Measurements from ENCODE around the gene ZBTB44.

GRCh38 chr11:130347261-130347660 lies 32.5 kb upstream of the ZBTB44 start:
- TF ChIP-seq GATA2 (IDR thresholded peaks at IDR 0.05; ENCODE audit: low read depth, low read length) (no peak), GATA3 (IDR thresholded peaks at IDR 0.05; ENCODE audit: low read depth, low read length) (no peak)
